ENCODE measurements around the gene CDK5. TPM values are rescaled to one million over a fixed set of nuclear protein-coding genes. Genes with fewer than 3 reads are reported as not detected.
A peak's percentile ranks its signal among the peaks of the same experiment; 100 is the strongest.

CDK5 gene
- total and polyA plus RNA-seq, 2 of the 13 experiments (the other 11 are each of a cell fraction or from before 2014, with no cell fraction given) = 16.4 to 21.3 TPM

DNA sequence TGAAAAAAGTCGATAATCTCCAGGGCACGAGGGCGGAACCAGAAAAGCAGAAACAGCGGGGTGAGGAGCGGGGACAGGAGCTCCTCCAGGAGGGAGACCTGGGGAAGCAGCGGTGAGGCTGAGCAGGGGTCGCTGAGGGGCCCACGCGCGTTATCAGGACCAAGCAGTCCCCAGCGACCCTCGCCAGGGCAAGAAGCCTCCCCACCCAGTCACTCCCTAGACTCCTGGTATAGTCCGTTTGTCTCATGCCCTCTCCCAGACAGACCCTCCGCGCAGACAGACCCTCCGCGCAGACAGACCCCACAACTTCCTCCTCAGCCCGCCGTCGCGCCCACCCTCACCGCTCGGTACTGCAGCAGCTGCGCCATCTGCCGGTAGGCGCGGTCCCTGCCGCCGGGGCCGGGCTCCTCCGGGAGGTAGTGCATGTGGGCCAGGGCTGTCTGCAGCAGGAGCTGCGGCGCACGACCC, 39.7 kb downstream of the CDK5 start (continued):
- TF ChIP-seq, protein P1, sequence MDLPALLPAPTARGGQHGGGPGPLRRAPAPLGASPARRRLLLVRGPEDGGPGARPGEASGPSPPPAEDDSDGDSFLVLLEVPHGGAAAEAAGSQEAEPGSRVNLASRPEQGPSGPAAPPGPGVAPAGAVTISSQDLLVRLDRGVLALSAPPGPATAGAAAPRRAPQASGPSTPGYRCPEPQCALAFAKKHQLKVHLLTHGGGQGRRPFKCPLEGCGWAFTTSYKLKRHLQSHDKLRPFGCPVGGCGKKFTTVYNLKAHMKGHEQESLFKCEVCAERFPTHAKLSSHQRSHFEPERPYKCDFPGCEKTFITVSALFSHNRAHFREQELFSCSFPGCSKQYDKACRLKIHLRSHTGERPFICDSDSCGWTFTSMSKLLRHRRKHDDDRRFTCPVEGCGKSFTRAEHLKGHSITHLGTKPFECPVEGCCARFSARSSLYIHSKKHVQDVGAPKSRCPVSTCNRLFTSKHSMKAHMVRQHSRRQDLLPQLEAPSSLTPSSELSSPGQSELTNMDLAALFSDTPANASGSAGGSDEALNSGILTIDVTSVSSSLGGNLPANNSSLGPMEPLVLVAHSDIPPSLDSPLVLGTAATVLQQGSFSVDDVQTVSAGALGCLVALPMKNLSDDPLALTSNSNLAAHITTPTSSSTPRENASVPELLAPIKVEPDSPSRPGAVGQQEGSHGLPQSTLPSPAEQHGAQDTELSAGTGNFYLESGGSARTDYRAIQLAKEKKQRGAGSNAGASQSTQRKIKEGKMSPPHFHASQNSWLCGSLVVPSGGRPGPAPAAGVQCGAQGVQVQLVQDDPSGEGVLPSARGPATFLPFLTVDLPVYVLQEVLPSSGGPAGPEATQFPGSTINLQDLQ (CRISPR knock-in tag; IDR thresholded peaks at IDR 0.05) = no peak
- TF ChIP-seq, protein P2, sequence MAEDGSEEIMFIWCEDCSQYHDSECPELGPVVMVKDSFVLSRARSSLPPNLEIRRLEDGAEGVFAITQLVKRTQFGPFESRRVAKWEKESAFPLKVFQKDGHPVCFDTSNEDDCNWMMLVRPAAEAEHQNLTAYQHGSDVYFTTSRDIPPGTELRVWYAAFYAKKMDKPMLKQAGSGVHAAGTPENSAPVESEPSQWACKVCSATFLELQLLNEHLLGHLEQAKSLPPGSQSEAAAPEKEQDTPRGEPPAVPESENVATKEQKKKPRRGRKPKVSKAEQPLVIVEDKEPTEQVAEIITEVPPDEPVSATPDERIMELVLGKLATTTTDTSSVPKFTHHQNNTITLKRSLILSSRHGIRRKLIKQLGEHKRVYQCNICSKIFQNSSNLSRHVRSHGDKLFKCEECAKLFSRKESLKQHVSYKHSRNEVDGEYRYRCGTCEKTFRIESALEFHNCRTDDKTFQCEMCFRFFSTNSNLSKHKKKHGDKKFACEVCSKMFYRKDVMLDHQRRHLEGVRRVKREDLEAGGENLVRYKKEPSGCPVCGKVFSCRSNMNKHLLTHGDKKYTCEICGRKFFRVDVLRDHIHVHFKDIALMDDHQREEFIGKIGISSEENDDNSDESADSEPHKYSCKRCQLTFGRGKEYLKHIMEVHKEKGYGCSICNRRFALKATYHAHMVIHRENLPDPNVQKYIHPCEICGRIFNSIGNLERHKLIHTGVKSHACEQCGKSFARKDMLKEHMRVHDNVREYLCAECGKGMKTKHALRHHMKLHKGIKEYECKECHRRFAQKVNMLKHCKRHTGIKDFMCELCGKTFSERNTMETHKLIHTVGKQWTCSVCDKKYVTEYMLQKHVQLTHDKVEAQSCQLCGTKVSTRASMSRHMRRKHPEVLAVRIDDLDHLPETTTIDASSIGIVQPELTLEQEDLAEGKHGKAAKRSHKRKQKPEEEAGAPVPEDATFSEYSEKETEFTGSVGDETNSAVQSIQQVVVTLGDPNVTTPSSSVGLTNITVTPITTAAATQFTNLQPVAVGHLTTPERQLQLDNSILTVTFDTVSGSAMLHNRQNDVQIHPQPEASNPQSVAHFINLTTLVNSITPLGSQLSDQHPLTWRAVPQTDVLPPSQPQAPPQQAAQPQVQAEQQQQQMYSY (CRISPR knock-in tag; IDR thresholded peaks at IDR 0.05) = no peak
- TF ChIP-seq AHR (CRISPR knock-in tag; IDR thresholded peaks at IDR 0.05) = no peak
- TF ChIP-seq, protein P3, sequence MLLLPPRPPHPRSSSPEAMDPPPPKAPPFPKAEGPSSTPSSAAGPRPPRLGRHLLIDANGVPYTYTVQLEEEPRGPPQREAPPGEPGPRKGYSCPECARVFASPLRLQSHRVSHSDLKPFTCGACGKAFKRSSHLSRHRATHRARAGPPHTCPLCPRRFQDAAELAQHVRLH (CRISPR knock-in tag; IDR thresholded peaks at IDR 0.05; ENCODE audit: borderline replicate concordance, low read depth) = no peak
- TF ChIP-seq MBNL3 (CRISPR knock-in tag; conservative IDR thresholded peaks at IDR 0.05) = no peak
- TF ChIP-seq THAP11 (CRISPR knock-in tag; IDR thresholded peaks at IDR 0.05) = peak; percentile 70
- TF ChIP-seq, protein P4, sequence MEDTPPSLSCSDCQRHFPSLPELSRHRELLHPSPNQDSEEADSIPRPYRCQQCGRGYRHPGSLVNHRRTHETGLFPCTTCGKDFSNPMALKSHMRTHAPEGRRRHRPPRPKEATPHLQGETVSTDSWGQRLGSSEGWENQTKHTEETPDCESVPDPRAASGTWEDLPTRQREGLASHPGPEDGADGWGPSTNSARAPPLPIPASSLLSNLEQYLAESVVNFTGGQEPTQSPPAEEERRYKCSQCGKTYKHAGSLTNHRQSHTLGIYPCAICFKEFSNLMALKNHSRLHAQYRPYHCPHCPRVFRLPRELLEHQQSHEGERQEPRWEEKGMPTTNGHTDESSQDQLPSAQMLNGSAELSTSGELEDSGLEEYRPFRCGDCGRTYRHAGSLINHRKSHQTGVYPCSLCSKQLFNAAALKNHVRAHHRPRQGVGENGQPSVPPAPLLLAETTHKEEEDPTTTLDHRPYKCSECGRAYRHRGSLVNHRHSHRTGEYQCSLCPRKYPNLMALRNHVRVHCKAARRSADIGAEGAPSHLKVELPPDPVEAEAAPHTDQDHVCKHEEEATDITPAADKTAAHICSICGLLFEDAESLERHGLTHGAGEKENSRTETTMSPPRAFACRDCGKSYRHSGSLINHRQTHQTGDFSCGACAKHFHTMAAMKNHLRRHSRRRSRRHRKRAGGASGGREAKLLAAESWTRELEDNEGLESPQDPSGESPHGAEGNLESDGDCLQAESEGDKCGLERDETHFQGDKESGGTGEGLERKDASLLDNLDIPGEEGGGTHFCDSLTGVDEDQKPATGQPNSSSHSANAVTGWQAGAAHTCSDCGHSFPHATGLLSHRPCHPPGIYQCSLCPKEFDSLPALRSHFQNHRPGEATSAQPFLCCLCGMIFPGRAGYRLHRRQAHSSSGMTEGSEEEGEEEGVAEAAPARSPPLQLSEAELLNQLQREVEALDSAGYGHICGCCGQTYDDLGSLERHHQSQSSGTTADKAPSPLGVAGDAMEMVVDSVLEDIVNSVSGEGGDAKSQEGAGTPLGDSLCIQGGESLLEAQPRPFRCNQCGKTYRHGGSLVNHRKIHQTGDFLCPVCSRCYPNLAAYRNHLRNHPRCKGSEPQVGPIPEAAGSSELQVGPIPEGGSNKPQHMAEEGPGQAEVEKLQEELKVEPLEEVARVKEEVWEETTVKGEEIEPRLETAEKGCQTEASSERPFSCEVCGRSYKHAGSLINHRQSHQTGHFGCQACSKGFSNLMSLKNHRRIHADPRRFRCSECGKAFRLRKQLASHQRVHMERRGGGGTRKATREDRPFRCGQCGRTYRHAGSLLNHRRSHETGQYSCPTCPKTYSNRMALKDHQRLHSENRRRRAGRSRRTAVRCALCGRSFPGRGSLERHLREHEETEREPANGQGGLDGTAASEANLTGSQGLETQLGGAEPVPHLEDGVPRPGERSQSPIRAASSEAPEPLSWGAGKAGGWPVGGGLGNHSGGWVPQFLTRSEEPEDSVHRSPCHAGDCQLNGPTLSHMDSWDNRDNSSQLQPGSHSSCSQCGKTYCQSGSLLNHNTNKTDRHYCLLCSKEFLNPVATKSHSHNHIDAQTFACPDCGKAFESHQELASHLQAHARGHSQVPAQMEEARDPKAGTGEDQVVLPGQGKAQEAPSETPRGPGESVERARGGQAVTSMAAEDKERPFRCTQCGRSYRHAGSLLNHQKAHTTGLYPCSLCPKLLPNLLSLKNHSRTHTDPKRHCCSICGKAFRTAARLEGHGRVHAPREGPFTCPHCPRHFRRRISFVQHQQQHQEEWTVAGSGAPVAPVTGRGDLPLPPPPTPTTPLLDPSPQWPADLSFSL (CRISPR knock-in tag; IDR thresholded peaks at IDR 0.05) = no peak
- no peak for TF ChIP-seq ZFAT (CRISPR knock-in tag; conservative IDR thresholded peaks at IDR 0.05)
- TF ChIP-seq PTBP1 (IDR thresholded peaks at IDR 0.05; ENCODE audit: low read depth, low read length, poor library complexity, severe bottlenecking) = peak; percentile 66
- no peak for TF ChIP-seq NCOA1 (CRISPR knock-in tag; IDR thresholded peaks at IDR 0.05)
- TF ChIP-seq ZFP36L2 (CRISPR knock-in tag; IDR thresholded peaks at IDR 0.05) = 0 out of 2 replicates have a peak, but pooled peaks have one; percentile 66
- TF ChIP-seq ERF (CRISPR knock-in tag; IDR thresholded peaks at IDR 0.05) = 0 out of 2 replicates have a peak, but pooled peaks have one; percentile 36
- TF ChIP-seq, protein P5, sequence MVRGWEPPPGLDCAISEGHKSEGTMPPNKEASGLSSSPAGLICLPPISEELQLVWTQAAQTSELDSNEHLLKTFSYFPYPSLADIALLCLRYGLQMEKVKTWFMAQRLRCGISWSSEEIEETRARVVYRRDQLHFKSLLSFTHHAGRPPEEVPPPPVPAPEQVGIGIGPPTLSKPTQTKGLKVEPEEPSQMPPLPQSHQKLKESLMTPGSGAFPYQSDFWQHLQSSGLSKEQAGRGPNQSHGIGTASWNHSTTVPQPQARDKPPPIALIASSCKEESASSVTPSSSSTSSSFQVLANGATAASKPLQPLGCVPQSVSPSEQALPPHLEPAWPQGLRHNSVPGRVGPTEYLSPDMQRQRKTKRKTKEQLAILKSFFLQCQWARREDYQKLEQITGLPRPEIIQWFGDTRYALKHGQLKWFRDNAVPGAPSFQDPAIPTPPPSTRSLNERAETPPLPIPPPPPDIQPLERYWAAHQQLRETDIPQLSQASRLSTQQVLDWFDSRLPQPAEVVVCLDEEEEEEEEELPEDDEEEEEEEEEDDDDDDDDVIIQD (CRISPR knock-in tag; IDR thresholded peaks at IDR 0.05; ENCODE audit: low read depth) = no peak; the same call in 1 of the 2 replicates
- TF ChIP-seq, protein P6, sequence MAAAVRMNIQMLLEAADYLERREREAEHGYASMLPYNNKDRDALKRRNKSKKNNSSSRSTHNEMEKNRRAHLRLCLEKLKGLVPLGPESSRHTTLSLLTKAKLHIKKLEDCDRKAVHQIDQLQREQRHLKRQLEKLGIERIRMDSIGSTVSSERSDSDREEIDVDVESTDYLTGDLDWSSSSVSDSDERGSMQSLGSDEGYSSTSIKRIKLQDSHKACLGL (CRISPR knock-in tag; IDR thresholded peaks at IDR 0.05) = no peak; the same call in 1 of the 2 replicates
- TF ChIP-seq XBP1 (CRISPR knock-in tag; IDR thresholded peaks at IDR 0.05) = no peak

All from HepG2 (cell line).